GM19023 (cell line): ENCODE measurements around the gene CPHXL2.

ENCODE experiments used
- ATAC-seq: cut with Tn5 transposase; IDR thresholded peaks from one replicate; pipeline ENCODE4 v1.9.1; 2021; ENCODE audit warnings: mild to moderate bottlenecking, moderate library complexity; ENCODE audit not compliant: unreplicated experiment

The CPHXL2 gene

GRCh38 chr16:75644240-75645012 lies 32.4 kb downstream of the CPHXL2 start:
- ATAC-seq: no peak

- ATAC-seq: no peak
These were observed 36.2 kb downstream of the CPHXL2 start for GRCh38 chr16:75640598-75640997.

GRCh38 chr16:75635036-75635435 lies 41.8 kb downstream of the CPHXL2 start:
- no peak for ATAC-seq

- no peak for ATAC-seq
These were observed 44.0 kb downstream of the CPHXL2 start for GRCh38 chr16:75632857-75633256.

- ATAC-seq: no peak
These were observed 46.8 kb downstream of the CPHXL2 start for GRCh38 chr16:75630052-75630451.

GRCh38 chr16:75629132-75629531 lies 47.7 kb downstream of the CPHXL2 start:
- ATAC-seq: no peak

GRCh38 chr16:75628351-75628750 lies 48.5 kb downstream of the CPHXL2 start:
- no peak for ATAC-seq

GRCh38 chr16:75627851-75628250 lies 49.0 kb downstream of the CPHXL2 start:
- no peak for ATAC-seq

GRCh38 chr16:75626806-75627205 lies 50.0 kb downstream of the CPHXL2 start:
- ATAC-seq: no peak

GRCh38 chr16:75624921-75625334 lies 51.9 kb downstream of the CPHXL2 start:
- no peak for ATAC-seq

GRCh38 chr16:75622761-75623605 lies 53.8 kb downstream of the CPHXL2 start, which contains the start of gene ADAT1:
TSS of gene ADAT1 (minus strand) at chr16:75623281. CDS start at chr16:75620799, 2,482 bp downstream.
- ATAC-seq: peak; percentile 92

- no peak for ATAC-seq
These were observed 55.7 kb downstream of the CPHXL2 start for GRCh38 chr16:75621170-75621477.

GRCh38 chr16:75620326-75621169 lies 56.3 kb downstream of the CPHXL2 start:
- ATAC-seq: no peak

- ATAC-seq: no peak
These were observed 58.0 kb downstream of the CPHXL2 start for GRCh38 chr16:75618780-75619179.

- ATAC-seq: no peak
These were observed 59.7 kb downstream of the CPHXL2 start for GRCh38 chr16:75617121-75617520.

GRCh38 chr16:75616521-75617010 lies 60.2 kb downstream of the CPHXL2 start:
- peak; percentile 61 for ATAC-seq

GRCh38 chr16:75615619-75616018 lies 61.2 kb downstream of the CPHXL2 start:
- no peak for ATAC-seq

- ATAC-seq: no peak
These were observed 62.5 kb downstream of the CPHXL2 start for GRCh38 chr16:75614066-75614897.
